GM19468 (cell line): Measurements from ENCODE around the gene TET1.
"Not testable (repeated sequence)": the region's sequence is repeated elsewhere in the genome, so short reads cannot be mapped to it uniquely, and the experiment has no call there.

Source experiments
- ATAC-seq: cut with Tn5 transposase; IDR thresholded peaks from one replicate; pipeline ENCODE4 v1.9.1; 2021; ENCODE audit warnings: mild to moderate bottlenecking, moderate library complexity, moderate number of reproducible peaks; ENCODE audit not compliant: unreplicated experiment; ENCODE audit errors: extremely low read depth

TET1 gene

GRCh38 chr10:68604441-68604840, 44.3 kb downstream of the TET1 start:
- ATAC-seq = no peak

GRCh38 chr10:68606918-68607317, 46.8 kb downstream of the TET1 start:
- no peak for ATAC-seq

DNA sequence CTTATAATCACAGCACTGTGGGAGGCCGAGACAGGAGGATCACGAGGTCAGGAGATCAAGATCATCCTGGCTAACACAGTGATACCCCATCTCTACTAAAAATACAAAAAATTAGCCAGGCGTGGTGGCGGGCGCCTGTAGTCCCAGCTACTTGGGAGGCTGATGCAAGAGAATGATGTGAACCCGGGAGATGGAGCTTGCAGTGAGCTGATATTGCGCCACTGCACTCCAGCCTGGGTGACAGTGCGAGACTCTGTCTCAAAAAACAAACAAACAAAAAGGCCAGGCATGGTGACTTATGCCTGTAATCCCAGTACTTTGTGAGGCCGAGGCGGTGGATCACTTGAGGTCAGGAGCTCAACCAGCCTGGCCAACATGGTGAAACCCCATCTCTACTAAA, 49.9 kb downstream of the TET1 start:
- ATAC-seq = not testable (repeated sequence)

GRCh38 chr10:68611227-68611626, 51.1 kb downstream of the TET1 start:
- ATAC-seq = no peak

DNA sequence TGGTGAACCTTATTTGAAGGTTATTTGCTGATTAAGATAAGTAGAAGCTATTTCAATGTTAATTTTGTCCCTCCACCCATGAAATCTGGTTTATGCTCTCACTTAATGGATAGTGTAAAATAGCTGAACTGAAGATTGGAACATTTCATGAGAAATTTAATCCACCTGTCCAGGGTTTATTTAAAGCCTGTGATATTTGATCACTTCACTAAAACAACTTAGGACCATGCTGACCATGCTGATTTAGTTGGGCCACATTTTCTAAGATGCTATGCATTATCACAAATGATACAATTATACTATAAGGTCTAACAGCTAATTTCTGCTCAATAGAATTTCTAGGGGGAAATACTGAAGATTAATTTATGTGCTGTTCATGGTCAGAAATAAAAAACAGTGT, 53.8 kb downstream of the TET1 start:
- ATAC-seq = not testable (repeated sequence)

DNA sequence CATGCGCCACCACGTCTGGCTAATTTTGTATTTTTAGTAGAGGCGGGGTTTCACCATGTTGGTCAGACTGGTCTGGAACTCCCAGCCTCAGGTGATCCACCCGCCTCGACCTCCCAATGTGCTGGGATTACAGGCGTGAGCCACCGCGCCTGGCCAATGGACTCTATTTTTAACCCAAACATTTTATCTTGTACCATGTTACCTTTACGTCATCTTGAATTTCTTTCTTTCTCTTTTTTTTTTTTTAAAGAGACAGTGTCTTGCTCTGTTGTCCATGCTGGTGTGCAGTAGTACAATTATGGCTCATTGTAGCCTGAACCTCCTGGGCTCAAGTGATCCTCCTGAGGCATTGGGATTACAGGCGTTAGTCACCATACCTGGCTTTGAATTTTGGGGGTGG, 57.6 kb downstream of the TET1 start:
- ATAC-seq = not testable (repeated sequence)

- ATAC-seq = no peak
Measured at GRCh38 chr10:68618234-68618633, 58.1 kb downstream of the TET1 start.

- ATAC-seq = no peak
Measured at GRCh38 chr10:68619595-68619994, 59.5 kb downstream of the TET1 start.

GRCh38 chr10:68625316-68625921, 65.3 kb downstream of the TET1 start:
- no peak for ATAC-seq

- ATAC-seq = no peak
Measured at GRCh38 chr10:68628576-68629127, 68.5 kb downstream of the TET1 start.

GRCh38 chr10:68632271-68632560, 72.1 kb downstream of the TET1 start:
- not testable (repeated sequence) for ATAC-seq

DNA sequence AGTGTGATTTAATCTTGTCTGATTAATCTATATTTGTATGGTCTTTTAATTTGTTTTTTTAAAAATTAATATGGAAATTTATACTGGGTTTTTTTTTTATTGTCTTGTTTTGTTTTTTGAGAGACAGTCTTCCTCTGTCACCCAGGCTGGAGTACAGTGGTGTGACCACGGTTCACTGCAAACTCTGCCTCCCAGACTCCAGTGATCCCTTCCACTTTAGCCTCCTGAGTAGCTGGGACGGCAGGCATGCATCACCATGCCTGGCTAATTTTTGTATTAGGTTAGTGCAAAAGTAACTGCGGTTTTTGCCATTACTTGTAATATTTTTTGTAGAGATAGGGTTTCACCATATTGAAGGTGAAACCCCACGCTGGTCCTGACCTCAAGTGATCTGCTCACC, 73.1 kb downstream of the TET1 start:
- no peak for ATAC-seq

- no peak for ATAC-seq
Measured at GRCh38 chr10:68633816-68634466, 73.8 kb downstream of the TET1 start.

GRCh38 chr10:68636335-68636734, 76.2 kb downstream of the TET1 start:
- no peak for ATAC-seq

- not testable (repeated sequence) for ATAC-seq
Measured at GRCh38 chr10:68643550-68643949, 83.4 kb downstream of the TET1 start.

DNA sequence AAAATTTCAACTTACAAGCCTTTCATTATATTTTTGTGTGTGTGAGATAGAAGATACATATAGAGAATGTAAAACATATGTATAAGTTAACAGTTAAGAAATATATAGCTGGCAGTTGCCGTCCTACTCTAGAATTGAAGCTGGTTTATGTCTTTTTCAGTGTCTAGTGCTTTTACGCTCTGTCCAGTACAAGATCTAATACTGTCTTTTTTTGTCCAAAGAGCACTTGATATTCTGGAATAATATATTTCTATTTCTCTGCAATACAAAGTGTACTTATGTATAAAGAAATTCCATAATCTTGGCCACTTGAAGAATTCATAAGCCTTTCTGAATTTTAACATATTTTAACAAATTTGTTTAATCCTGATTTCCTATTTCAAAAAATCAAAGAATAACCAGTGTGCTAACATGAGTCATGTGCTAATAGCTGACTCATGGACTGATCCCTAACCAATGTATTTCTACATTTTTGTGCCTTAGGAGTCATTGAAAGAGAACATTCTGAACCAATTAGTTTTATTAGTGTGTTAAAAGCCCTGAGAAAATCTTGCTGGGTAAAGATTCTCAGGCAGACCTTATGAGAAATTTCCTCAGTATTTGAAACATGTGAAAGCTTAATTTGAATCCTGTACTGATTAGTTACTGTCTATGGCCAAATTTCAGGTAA, 87.7 kb downstream of the TET1 start:
- no peak for ATAC-seq

DNA sequence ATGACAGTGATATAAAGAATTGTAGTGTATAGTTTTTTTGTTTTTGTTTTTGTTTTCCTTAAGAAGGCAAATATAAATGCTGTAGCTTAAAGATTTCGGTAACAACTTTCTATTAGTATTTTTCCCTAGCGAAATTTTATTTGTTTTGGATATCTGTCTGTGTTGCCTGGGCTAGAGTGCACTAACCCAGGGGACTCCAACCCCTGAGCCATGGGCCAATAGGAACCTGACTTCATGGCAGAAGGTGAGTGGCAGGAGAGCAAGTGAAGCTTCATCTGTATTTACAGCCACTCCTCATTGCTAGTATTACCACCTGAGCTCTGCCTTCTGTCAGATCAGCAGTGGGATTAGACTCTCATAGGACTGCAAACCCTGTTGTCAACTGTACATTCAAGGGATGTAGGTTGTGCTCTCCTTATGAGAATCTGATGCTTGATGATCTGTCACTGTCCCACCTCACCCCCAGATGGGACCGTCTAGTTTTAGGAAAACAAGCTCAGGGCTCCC, 95.5 kb downstream of the TET1 start:
- ATAC-seq = no peak

- no peak for ATAC-seq
Measured at GRCh38 chr10:68665841-68666240, 105.7 kb downstream of the TET1 start.

GRCh38 chr10:68666280-68666760, 106.2 kb downstream of the TET1 start:
- no peak for ATAC-seq

GRCh38 chr10:68668231-68668630, 108.1 kb downstream of the TET1 start:
- no peak for ATAC-seq

GRCh38 chr10:68668972-68669371, 108.8 kb downstream of the TET1 start:
- no peak for ATAC-seq
